ENCODE results near the gene ADCYAP1R1.

The ADCYAP1R1 gene

DNA sequence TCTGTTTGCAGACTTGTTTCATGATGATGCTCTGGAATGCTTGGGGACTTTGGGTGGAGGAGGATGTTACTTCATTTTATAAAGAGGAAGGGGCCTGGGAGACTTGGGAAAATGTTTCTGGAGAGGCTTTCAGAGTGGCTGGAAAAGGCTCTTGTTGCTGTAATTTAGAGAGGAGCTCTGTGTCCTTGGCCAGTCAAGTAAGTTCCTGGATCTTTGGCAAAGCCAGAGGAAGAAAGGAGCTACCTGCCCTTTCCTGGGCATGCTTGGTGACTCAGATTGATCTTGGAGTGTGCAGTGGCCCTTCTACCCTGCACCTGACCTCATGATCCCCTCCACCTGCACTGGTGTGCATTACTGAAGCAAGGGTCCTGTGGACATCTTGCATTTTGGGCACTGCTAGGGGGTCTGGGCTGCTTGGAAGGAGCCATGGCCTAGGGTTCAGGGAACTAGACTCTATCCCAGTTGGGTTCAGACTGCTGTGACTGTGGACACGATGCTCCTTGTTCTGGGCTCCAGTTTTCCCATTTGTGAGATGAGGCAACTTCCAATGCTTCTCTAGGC is 56.1 kb downstream of the ADCYAP1R1 start:
- no peak for DNase-seq

DNA sequence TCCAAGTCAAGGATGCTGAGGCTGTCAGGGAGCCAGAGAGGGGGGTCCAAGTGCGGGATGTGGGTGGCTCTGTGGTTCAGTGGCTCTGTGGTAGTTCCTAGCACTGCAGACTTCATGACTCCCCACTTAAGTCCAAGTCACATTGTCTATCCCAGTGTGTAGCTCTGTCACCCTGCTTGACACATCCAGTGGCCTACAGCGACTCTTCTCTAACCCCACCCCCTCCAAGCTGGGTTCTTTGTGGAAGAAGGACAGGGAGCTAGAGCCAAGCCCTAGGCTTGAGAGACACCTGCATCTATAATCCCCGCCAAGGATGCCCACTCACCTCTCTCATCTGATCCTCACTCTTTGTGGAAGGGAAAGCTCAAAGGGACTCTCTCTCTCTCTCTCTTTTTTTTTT is 57.6 kb downstream of the ADCYAP1R1 start:
- no peak for DNase-seq

DNA sequence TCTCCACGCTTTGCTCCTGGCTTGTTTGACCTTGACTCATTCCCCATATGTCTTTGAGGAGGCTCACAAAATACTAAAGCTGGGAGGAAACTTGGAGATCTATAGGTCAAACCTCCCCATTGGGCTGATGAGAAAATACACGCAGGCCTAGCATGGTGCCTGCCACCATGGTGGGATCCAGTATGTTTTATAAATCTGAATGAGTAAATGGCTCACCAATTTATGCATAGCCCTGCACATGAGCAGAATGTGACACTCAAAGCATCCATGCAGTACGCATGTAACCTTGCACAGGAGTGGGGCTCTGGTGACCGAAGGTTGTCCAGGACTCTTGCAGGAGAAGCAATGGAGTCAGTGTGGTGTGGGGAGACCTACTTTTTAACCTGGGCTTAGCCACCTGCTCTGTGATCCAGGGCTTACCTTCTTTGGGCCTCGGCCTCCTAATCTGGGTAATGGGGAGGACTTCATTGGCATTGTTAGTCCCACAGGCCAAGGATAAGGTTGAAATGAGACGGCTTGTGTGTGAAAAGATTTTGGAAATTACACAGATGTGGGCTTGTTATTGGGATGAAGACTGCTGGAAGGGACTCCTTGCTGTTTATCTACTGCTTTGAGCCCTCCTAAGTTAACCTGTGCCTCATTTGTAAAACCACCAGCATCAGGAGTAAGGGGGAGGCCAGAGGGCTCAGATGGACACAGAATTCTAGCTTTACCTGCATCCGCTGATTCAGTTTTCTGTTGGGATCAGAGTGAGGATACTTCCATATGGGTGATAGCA is 58.4 kb downstream of the ADCYAP1R1 start:
- DNase-seq = no peak

DNA sequence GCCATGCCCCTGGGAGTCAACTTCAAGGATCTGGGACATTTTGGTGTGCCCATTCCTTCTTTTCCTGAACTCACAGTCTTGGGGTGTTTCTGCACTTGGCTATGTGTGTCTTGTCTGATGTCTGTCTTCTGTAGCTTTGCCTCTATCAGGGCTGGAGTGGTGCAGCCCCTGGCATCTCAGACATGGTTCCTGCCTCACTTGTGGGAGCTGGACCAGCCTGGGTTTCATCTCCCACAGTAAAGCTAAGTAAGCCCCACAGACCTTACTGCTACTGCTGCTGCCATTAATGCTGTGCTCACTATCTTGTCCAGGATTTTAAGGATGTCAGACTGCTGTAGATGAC is 59.0 kb downstream of the ADCYAP1R1 start:
- DNase-seq = no peak

DNA sequence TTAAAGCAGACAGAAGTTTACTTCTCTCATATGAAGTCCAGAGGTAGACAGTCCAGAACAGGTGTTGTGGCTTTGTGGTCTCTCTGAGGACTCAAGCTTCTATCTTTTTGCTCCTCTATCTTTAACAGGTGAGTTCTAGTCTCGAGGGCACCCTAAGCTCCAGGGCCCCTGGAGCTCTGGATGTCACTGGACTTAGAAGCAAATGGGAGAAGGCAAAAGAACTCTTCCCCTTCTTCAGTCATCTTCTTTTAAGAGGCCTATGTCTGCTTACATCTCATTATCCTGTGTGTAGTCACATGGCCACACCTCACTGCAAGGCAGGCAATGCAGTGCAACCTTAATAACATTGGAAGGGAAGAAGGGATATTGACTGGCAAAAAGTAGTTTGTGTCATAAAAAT is 61.6 kb downstream of the ADCYAP1R1 start:
- no peak for DNase-seq

DNA sequence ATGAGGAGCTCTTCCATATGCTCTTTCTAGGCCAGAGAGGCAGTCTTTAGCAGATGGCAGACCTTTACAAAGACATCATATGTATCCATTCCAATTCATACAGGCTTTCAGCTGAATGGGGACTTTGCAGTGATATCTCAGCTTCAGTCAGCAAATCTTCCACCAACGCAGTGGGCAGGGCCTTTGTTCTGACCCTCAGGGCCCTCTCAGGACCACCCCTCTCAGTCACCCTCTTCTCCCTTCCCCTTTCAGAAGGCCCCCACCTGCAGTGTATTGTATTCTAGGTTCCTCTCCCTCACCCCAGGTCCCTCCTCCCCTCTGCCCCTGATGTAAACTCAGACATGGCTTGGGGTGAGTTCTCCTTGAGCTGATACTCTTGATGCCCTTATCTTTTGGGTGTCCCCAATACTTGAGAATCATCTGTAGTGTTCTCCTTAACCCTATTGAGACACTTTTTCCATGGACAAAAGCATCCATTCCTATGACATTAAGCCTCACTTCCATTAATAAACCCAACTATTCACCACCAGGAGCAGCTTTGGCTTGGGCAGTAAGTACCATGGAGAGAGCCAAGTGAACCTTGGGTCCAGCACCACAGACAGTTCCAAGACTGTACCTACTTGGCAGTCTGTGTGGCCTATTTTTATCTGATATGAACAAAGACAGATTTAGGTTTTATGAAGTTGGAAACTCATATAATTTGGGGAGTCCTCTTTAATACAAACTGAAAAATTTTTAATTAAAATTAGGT is 62.7 kb downstream of the ADCYAP1R1 start:
- DNase-seq = no peak

DNA sequence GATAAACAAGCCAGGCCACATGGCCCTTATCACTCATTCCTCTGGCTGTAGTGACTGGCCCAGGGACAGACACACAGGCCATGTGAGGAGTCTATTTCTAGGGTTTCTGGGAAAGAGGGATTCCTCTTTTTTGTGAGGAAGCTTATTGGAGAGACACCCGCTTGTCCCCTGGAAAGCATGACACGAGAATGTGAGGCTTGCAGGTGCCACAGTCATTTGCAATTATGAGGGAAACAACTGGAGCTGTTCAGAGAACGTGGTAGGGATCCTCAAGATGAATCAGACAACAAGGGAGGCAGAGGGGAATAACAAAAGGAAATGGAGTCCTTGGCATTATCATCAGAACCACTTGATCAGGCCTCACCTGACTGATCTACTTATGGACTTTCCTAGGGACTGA is 64.5 kb downstream of the ADCYAP1R1 start:
- DNase-seq = no peak

DNA sequence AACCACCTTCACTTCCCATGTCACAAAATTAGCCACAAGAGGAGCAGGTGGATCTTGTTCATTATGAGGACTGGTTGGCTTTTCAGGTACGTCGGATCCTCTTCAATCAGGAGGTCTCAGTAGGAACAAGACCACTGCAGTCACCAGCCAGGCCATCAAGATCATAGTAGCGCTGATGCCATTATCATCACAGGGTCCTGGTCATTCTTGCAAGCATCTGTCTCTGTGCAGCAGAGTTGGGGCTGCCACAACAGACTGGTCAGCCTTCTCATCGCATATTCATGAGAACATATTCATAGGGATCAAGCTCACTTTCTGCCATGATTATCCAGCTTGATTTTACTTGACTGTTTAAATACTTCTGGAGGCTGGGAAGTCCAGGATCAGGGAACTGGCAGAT is 67.1 kb downstream of the ADCYAP1R1 start:
- DNase-seq = no peak

DNA sequence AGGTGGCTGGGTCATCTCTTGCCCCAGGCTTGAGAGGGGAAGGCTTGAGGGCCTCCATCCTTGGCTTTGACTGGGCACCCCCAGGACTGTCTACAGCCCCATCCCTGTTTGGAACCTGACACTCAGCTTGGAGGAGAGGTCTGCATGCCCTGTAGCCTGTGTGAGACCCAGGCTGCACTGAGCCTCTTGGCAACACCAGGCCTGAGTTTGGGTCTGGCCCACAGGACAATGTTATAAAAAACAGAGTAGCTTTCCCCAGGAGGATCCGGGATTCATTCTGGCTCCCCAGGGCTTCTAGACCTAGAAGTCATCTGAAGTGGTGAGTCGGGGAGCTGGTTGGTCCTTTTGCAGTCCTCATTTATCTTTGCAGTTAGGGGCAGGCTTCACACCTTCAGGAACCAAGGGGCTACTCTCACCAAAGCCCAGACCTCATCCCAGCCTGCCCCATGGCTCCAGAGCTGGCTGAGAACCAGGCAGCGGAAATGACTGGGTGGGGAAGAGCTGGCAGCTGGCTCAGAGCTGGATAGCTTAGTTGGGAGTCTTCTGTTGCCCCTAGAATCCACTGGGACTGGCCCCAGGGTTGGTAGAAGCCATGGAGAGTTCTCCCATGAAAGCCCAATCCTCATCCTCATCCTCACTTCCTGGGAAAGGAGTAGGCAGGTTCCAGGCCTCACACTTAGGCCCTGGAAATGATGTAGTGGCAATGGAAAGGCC is 68.8 kb downstream of the ADCYAP1R1 start:
- no peak for DNase-seq

DNA sequence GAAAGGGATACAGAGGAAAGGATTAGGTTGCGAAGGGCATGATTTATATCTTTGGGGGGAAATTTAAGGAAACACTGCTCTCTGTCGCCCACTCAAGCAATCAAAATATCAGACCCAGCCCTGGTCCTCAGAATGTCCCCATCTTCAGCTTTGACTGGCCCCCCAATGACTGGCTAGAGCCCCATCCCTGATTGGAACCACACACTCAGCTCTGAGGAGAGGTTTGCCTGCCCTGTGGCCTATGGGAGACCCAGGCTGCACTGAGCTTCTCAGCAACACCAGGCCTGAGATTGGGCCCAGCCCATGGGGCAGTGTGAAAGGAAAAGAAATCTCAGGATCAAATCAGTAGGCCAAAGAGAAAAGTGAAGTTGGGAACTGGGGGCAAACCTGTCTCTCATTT is 69.5 kb downstream of the ADCYAP1R1 start:
- no peak for DNase-seq

DNA sequence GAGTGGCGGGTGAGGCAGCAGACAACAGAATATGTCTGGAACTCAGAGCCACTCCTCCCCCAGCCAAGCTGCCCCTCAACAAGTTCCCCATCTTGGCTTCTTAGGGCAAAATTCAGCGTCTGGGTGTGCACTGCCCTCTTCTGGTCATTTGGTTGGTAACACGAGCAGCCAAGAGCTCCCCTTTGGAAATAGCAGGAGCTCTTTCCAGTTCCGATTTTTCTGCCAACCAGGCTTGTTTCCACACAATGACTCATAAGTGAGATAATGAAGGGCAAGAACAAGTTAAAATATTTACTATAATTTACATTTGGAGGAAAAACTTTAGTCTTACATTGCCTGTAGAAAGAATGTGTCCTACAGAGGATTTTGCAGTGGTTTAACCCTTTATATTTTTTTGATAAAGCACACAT is 70.5 kb downstream of the ADCYAP1R1 start:
- DNase-seq = peak; percentile 25 to 55

DNA sequence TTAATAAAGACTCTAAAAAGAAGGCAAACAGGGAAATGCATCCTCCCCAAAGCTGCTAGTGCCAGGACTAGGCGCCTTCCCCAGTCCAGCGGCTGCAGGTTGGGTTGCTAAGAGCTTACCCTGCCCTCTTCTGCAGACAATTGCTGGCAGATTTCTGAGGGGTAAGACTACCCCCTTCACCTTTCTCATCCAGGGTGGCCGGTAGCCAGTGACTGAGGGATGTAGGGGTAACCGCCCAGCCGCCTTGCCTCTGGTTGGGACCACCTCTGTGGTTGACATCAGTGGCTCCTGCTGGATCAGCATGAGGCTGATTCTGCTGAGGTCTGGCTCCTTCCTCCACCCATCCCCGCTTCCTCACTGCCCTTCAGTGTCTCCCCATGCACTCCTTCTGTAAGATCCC is 71.2 kb downstream of the ADCYAP1R1 start:
- no peak for DNase-seq

DNA sequence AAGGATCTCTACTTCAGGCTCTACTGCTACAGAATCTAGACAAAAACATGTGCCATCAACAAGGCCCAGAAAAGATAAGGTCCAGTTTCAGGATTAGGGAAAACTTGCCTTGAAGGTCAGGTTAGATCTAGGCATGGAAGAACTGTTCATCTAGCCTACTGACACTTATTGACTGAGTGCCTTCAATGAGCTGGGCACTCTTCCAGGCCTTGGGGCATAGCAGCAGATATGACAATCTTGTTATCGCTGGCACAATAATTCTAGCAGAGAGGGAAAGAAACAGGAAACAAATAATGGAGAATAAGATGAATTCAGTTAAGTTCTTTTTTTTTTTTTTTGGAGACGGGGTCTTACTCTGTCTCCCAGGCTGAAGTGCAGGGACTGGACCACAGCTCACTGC is 71.6 kb downstream of the ADCYAP1R1 start:
- no peak for DNase-seq

DNA sequence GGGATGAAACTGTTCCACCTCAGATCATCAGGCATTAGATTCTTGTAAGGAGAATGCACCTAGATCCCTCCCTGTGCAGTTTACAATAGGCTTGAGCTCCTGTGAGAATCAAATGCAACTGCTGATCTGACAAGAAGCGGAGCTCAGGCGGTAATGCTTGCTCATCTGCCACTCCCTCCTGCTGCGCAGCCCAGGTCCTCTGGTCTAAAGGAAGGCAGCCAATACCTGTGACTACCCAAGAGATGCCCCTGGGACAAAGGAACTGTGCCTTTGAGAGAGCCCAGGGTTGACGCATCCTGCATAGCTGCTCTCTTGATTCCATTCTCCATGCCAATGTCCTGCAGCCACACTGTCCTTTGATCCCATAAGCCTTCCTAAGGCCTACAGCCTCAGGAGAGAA is 73.1 kb downstream of the ADCYAP1R1 start:
- no peak for DNase-seq

DNA sequence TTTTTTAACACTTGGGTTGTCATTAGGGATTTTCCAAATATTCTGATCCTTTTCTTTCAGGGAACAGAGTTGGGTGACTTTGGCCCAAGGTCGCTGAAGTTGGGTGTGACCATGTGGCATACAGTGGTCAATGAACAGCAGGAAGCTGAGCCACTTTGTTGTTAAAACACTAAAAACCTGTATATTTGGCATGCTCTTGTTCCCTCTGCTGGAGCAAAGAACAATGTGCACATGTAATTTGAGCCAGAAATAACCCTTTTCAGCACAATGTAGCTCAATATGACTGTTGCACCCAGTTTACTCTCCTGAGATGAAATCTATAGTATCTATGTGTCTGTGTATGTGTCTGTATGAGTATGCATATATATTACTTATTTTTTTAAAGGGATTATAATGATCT is 74.9 kb downstream of the ADCYAP1R1 start:
- DNase-seq = no peak

DNA sequence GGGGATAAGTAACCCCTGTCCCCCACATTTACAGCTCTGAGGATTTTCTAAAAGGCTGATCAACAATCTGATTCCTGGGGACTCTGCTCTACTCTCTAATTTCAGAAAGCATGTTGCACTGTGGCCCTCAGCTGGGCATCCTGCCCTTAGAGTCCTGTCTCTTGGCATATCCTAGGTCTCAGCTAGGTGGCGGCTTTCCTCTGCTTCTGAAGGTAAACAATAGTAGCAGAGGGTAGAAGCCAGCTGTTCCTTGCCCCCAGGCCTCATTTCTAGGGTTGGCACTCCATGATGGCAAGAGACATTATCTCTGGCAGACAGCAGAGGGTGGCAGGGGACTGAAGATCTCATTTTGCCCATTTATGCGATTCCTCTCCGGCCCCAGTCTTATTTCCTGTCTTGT is 77.0 kb downstream of the ADCYAP1R1 start:
- no peak for DNase-seq

DNA sequence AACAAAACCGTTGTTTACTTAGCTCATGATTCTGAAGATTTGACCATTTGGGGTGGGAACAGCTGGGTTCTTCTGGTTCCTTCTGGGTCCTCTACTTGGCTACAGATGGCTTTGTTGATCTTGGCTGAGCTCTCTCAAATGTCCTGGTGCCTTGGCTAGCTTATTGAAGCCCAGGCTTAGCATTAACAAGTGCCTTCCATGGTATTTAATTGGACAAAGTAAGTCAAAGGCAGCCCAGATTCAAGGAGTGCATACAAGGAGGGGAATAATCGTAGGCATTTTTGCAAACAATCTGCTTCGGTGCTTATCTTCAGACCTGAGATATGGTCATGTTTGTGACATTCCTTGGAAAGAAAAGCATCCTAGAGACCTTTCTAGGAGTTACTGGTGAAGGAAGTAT is 81.4 kb downstream of the ADCYAP1R1 start:
- no peak for DNase-seq

DNA sequence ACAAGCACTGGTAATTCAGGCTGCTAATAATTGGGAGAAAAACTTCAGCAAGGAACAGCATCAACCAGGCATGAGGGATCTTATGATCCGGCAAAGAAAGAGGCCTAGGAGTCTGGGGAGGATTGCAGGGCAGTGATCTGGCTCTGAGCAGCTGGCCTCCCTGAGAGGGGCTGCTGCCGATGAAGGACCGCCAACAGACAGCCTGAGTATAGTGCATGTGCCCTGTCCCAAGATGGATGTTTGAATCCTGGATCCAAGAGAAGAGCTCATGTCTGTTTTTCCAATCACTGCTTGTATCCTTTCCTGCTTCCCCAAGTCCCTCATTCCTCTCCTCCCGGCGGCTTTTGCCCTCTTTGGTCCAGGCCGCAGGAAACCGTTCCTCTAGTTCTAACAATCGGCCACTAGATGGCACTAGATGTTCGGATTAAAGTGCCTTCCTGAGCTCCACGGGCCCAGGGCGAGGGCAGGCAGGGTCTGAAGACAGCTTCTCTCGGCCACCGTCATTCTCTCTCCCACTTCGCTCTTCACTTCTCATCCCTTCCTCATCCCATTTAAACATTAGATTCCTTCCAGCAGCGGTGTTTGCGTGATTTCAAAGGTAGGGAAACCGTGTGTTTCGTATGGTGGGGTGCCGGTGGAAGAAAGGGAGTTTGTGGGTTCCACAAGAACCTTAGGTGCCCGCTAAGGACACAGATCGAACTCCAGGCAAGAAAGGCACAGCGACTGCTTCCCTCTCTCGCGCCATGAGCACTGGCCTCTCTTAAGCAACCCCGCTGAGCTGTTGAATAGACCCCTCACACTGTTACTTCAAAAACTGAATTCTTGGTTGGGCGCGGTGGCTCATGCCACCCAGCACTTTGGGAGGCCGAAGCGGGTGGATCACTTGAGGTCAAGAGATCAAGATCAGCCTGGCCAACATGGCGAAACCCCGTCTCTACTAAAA is 82.4 kb downstream of the ADCYAP1R1 start:
- peak; percentile 50 to 83 for DNase-seq

DNA sequence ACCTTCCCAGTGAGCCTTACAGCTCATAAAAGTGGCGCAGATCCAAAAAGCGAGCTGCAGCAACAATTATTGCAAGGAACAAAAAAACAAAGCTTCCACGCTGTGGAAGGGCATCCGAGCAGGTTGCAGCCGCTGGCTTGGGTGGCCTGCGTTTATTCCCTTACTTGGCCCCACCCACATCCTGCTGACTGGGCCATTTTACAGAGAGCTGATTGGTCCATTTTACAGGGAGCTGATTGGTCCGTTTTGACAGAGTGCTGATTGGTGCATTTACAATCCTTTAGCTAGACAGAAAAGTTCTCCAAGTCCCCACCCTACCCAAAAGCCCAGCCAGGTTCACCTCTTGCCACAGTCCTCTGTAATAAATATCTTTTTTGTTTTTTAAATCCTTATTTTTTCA is 85.1 kb downstream of the ADCYAP1R1 start:
- no peak for DNase-seq

DNA sequence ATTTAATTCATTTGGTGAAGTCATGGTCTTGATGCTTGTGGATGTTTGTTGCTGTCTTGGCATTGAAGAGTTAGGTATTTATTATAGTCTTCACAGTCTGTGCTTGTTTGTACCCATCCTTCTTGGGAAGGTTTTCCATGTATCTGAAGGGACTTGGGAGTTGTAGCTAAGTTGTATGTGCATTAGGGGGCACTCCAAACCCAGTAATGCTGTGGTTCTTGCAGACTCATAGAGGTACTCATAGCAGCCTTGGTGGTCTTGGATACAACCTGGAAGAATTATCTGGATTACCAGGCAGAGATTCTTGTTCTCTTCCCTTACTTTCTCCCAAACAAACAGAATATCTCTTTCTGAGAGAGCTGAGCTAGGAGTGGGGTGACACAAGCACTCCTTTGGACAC is 93.2 kb downstream of the ADCYAP1R1 start:
- DNase-seq = no peak

DNA sequence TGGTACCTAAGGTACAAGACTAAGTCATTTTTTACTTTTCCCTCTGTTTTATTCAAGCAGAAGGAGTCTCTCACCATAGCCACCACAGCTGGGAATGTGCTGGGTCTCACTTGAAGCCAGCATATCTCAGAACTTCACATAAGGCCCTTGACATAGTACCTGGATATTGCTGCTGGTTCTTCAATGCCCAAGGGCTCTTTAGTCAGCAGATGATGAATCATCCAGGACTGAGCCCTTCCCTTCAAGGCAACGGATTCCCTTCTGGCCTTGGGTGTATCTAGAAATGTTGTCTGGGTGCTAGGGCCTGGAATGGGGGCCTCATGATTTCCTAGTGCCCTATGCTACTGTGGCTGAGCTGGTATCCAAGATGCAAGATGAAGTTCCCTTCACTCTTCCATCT is 93.9 kb downstream of the ADCYAP1R1 start:
- DNase-seq = no peak

DNA sequence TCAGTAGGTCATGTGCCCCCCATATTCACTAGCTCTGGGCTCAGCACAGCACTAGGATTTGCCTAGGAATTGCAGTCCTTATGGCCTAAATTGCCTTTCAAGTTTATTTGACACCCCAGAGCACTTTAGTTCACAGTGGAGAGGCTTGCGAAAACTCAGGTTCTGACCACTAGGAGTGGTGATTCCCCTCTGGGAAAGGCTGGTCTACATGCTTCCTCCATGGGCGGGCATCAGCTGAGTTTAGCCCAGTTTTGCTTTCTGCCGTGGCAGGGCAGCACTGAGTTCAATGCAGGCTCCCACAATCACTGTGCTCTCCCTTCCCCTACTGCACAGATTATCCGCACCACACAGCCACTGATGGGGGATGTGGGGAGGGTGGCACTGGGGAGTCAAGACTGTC is 94.4 kb downstream of the ADCYAP1R1 start:
- no peak for DNase-seq

DNA sequence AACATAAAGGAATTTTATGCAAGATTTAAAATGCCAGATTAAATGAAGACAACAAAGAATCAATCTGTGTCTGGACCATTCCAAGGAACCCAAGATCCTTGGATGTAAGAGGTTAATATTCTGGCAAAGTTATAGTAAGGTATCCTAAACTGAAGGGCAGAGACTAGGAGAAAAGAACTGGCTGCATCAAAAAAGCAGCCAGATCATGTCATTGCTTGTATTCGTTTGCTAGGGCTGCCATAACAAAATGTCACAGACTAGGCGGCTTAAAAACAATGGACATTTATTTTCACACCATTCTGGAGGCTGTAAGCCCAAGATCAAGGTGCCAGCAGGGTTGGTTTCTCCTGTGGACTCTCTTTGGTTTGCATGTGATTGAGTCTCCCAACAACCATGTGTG is 99.7 kb downstream of the ADCYAP1R1 start:
- no peak for DNase-seq
